HG03354 (cell line): ENCODE measurements around the gene SOD1.
"Not testable (repeated sequence)": the region's sequence is repeated elsewhere in the genome, so short reads cannot be mapped to it uniquely, and the experiment has no call there.

Experiments
- ATAC-seq: cut with Tn5 transposase; IDR thresholded peaks from one replicate; pipeline ENCODE4 v1.9.1; 2021; ENCODE audit warnings: mild to moderate bottlenecking; ENCODE audit not compliant: unreplicated experiment, poor library complexity, severe bottlenecking

Gene SOD1

GRCh38 chr21:31654340-31654739, 5.2 kb upstream of the SOD1 start:
- no peak for ATAC-seq

DNA sequence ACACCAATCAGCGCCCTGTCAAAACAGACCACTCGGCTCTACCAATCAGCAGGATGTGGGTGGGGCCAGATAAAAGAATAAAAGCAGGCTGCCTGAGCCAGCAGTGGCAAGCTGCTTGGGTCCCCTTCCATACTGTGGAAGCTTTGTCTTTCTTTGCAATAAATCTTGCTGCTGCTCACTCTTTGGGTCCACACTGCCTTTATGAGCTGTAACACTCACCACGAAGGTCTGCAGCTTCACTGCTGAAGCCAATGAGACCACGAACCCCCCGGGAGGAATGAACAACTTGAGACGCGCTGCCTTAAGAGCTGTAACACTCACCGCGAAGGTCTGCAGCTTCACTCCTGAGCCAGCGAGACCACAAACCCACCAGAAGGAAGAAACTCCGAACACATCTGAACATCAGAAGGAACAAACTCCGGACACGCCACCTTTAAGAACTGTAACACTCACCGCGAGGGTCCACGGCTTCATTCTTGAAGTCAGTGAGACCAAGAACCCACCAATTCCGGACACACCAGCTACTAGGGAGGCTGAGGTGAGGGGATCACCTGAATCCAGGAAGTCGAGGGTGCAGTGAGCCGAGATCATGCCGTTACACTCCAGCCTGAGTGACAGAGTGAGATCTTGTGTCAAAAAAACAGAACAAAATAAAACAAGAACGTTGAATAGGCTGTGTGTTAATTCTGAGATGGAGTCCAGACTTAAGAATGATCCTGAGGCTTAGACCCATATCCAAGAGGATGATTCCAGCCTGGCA, 4.5 kb upstream of the SOD1 start:
- not testable (repeated sequence) for ATAC-seq

DNA sequence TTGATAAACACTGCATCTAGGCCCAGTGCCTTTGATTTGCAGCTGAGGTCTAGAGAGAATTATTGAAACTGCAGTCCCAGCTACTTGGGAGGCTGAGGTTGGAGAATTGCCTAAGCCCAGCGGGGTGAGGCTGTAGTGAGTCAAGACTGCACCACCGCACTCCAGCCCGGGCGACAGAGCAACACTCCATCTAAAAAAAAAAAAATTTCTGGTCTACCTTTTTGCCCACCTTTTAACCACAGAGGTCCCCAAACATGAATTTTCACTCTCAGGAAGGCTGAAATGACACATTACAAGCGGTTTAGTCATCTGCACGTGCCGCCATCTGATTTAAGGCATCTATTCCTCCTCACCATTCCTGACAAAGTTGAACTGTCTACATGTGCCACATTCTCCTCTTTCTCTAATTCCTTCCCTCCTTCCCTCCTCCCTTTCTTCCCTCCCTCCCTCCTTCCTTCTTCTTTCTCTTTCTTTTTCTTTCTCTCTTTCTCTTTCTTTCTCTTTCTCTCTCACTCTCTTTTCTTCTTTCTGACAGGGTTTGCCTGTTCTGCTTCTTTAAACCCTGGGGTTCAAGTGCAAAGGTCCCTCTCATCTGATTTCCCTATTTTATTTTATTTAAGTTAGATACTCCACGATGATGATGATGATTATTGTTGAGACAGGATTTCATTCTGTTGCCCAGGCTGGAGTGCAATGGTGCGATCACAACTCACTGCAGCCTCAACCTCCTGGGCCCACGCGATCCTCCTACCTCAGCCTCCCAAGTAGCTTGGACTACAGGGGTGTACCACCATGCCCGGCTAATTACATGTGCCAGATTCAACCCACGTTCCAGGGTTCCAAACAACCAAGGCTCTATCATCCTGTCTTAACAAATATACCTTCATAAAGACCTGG, 3.0 kb upstream of the SOD1 start:
- ATAC-seq, result no peak

DNA sequence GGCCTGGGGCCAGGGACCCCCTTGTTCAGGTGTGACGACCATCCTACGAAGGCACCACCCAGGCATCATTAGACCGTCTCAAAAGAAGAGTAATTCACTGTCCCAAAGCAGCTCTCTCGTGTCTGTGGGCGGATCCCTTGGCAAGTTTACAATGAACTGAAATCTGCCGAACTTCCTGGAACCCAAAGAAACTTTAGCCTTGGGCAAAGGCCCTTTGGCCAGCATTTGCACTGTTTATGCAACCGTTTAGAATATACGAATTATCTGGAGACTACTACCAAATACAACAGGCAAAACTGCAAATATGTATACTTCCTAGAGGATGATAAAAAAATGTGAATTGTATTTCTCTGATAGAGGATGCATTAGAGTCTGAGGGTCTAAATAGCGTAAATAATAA, 1.4 kb upstream of the SOD1 start:
- ATAC-seq, result no peak

- ATAC-seq, result peak; percentile 29
These were observed 282 bp upstream of the SOD1 start for GRCh38 chr21:31659286-31659535.

DNA sequence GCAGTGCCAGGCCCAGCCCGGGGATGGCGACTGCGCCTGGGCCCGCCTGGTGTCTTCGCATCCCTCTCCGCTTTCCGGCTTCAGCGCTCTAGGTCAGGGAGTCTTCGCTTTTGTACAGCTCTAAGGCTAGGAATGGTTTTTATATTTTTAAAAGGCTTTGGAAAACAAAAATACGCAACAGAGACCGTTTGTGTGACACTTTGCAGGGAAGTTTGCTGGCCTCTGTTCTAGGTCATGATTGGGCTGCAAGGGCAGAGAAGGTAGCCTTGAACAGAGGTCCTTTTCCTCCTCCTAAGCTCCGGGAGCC, 719 bp downstream of the SOD1 start:
- ATAC-seq, result peak; percentile 40

GRCh38 chr21:31660591-31660990, 1.1 kb downstream of the SOD1 start:
- ATAC-seq, result no peak

DNA sequence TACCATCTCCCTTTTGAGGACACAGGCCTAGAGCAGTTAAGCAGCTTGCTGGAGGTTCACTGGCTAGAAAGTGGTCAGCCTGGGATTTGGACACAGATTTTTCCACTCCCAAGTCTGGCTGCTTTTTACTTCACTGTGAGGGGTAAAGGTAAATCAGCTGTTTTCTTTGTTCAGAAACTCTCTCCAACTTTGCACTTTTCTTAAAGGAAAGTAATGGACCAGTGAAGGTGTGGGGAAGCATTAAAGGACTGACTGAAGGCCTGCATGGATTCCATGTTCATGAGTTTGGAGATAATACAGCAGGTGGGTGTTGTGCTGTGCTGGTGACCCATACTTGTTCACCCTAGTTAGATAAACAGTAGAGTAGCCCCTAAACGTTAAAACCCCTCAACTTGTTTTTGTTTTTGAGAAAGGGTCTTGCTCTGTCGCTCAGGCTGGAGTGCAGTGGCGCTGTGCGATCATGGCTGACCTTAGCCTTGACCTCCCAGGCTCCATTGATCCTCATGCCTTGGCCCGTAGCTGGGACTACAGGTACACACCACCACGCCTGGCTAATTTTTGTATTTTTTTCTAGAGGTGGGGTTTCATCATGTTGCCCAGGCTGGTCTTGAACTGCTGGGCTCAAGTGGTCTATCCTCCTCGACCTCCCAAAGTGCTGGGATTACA, 4.2 kb downstream of the SOD1 start:
- no peak for ATAC-seq

GRCh38 chr21:31665397-31665796, 5.9 kb downstream of the SOD1 start:
- no peak for ATAC-seq

- not testable (repeated sequence) for ATAC-seq
These were observed 6.4 kb downstream of the SOD1 start for GRCh38 chr21:31665869-31666268.

GRCh38 chr21:31666445-31667010, 7.0 kb downstream of the SOD1 start:
- no peak for ATAC-seq

DNA sequence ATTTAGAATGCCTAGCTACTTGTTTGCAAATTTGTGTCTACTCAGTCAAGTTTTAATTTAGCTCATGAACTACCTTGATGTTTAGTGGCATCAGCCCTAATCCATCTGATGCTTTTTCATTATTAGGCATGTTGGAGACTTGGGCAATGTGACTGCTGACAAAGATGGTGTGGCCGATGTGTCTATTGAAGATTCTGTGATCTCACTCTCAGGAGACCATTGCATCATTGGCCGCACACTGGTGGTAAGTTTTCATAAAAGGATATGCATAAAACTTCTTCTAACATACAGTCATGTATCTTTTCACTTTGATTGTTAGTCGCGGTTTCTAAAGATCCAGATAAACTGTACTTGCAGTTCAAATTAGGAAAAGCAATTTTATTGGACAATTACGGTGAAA, 7.6 kb downstream of the SOD1 start:
- ATAC-seq, result no peak

GRCh38 chr21:31667639-31668038, 8.1 kb downstream of the SOD1 start:
- no peak for ATAC-seq

- ATAC-seq, result peak; percentile 54
These were observed 9.4 kb downstream of the SOD1 start for GRCh38 chr21:31668651-31669491.

GRCh38 chr21:31670070-31670469, 10.6 kb downstream of the SOD1 start:
- no peak for ATAC-seq

- no peak for ATAC-seq
These were observed 11.7 kb downstream of the SOD1 start for GRCh38 chr21:31671146-31671716.

DNA sequence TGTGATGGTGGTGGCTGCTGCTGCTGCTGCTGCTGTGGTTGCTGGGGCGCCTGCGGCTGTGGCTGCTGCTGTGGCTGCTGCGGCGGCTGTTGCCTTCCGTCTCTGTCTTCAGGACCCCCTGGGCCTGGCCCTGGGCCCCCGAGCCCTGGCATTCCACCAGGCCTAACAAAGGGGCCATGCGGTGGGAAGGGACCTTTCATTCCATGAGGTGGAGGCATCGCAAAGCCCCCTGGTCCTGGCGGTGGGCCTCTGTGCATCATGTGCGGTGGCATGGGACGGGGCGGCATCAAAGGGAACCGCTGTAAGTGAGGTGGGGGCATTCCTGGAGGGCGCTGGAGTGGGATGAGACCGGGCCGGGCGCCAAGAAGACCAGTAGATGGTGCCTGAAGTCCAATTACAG, 12.4 kb downstream of the SOD1 start:
- no peak for ATAC-seq

DNA sequence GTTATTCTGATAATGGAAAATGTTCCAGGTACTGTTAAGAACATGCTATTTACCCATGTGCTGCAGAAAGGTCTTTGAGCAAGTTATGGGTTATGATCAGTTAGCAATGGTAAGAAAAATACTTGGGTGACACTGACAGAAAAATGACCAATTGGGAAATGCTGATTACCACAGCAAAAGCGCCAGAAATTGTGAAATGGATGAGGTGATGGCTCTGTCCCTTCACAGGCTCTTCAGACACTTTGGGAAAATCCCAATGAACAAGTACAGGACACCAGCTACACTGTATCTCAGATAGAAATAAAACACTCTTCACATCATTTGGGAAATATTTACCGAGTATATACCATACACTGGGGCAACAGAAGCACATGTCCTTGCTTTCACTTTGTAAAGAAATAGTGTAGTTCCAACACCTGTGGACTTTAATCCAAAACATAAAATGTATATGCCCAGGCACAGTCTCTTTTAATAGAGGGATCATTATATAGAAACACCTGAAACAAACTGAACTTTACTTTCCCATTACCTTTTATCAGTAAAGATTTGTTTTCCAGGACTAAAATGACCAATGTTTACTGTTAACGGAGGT, 13.9 kb downstream of the SOD1 start:
- ATAC-seq, result no peak

- ATAC-seq, result no peak
These were observed 15.8 kb downstream of the SOD1 start for GRCh38 chr21:31675318-31675717.
